ACHN (cell line): Measurements from ENCODE around the gene DCLK3.

ENCODE experiments used
- DNase-seq: peaks from one replicate; pipeline ENCODE4 v3.0.0-alpha.2; 2015
- in situ Hi-C: cut with HindIII; loops from 2 replicates; pipeline ENCODE4 v1.10.0; 2017; ENCODE audit warnings: low sequenced_read_pairs, low pct_ligation_motif_present, low pct_unique_long_range_greater_than_20kb

DCLK3 gene, protein sequence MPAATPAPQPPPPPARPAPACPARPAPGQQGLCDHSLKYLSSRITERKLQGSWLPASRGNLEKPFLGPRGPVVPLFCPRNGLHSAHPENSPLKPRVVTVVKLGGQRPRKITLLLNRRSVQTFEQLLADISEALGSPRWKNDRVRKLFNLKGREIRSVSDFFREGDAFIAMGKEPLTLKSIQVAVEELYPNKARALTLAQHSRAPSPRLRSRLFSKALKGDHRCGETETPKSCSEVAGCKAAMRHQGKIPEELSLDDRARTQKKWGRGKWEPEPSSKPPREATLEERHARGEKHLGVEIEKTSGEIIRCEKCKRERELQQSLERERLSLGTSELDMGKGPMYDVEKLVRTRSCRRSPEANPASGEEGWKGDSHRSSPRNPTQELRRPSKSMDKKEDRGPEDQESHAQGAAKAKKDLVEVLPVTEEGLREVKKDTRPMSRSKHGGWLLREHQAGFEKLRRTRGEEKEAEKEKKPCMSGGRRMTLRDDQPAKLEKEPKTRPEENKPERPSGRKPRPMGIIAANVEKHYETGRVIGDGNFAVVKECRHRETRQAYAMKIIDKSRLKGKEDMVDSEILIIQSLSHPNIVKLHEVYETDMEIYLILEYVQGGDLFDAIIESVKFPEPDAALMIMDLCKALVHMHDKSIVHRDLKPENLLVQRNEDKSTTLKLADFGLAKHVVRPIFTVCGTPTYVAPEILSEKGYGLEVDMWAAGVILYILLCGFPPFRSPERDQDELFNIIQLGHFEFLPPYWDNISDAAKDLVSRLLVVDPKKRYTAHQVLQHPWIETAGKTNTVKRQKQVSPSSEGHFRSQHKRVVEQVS

DNA sequence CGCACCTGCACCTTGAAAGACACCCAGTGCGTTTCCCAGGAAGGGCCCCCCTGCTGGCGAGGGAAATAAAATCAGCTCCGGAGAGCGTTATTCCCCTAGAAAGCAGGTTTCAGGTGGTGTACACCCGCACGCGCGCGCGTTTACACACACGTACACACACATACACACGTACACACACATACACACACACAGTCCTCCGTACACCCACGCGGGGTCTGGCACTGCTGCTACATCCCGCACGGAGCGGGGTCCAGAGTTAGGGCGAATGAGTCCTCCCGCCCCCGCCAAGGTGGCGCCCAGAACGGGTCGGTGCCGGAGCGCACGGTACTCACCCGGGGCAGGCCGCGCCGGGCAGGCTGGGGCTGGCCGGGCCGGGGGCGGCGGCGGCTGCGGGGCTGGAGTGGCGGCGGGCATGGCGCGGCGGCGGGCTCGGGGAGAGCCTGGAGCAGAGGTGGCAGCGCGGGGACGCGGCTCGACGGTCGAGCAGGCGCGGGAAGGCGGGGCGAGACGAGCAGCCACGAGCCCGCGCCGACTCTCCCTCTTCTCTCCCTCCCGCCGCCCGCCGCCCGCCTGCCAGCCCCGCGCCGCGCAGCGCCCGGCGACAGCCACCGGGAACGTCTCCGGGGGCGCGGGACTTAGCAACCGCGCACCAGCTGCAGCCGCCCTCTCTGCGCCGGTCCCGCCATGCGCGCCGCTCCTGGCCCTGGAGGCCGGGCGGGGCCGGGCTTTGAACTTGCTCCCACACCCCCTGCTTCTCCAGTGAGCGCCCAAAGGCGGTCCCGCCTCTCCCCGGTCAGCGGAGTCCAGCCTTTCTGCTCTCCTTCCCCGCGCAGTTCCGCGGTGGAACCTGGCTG is at the start of gene DCLK3:
Gene DCLK3 (minus strand): TSS at position 704 of the 854 bp plus-strand sequence. CDS start 290 bp downstream, at position 414.
- in situ Hi-C loops: no loop called here
- no peak for DNase-seq

GRCh38 chr3:36813305-36813704 is 49.0 kb upstream of the DCLK3 start:
- in situ Hi-C loops: no loop called here
- no peak for DNase-seq

DNA sequence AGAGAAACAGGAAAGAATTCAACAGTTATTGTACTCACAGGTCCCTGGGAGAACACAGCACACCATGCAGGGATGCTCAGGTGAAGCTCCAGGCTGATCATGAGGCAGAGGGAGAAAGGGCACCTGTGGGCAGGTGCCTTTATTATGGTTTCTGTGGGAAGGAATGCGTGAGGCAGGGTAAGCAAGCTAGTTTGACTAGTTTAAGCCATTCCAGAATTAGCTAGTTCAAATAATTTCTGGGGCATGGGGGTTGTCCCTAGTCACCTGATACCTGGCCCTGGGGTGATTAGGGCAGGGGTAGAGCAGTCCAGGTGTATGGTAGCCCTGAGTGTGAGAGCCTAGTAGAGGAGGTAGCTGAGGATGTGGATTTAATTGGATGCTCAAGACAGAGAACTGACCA is 47.9 kb upstream of the DCLK3 start:
- in situ Hi-C loops: no loop called here
- DNase-seq: no peak

DNA sequence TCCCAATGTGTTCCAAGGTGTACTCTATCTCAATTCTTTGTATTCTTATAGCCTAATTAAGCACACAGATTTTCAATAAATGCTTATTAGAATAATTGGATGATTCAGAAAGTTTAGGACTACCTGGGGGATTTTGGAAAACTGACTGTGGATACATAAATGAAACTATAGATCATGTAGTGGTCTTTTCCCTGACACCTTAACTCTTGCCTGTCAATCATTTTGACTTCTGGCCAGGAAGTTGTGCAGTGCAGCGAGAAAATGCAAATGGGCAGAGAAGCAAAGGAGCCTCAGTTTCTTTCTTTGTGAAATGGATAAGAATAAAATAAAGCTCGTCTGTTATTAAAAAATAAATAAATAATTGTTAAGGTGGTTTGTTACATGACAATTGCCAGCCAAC is 47.4 kb upstream of the DCLK3 start:
- in situ Hi-C loops: no loop called here

GRCh38 chr3:36804295-36805055 is 40.1 kb upstream of the DCLK3 start:
- no peak for DNase-seq
- in situ Hi-C loops: no loop called here

More for the DNA sequence above, 47.4 kb upstream of the DCLK3 start:
- no peak for DNase-seq

- in situ Hi-C loops: no loop called here
- no peak for DNase-seq
Measured at GRCh38 chr3:36803091-36803791, 38.9 kb upstream of the DCLK3 start.

DNA sequence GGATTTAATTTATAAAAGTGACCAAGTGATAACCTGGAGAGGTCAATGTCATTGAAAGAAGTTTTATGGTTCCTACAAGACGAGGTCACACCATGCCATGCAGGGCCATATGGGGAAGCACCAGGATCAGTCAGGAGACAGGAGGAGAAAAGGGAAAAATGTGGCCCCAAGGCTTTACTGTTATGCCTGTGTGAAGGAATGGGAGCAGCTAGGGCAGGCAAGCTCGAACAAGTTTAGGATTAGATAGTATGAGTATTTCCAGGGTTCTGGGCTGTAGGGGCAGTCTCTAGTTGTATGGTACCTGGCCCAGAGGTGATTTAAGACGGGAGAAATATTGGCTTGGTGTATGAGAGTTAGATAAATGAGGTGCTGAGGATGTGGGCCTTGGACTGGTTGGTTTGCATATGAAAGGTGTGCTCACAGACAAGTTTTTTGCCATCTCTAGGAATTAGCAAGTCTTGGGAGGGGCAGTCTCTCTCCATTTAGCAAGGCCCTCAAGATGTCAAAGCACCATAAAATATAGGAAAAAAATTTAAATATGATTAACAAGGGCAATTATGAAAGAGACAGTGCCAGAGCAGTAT is 36.3 kb upstream of the DCLK3 start:
- in situ Hi-C loops: no loop called here
- no peak for DNase-seq

GRCh38 chr3:36796881-36797280 is 32.5 kb upstream of the DCLK3 start:
- in situ Hi-C loops: no loop called here
- DNase-seq: no peak

DNA sequence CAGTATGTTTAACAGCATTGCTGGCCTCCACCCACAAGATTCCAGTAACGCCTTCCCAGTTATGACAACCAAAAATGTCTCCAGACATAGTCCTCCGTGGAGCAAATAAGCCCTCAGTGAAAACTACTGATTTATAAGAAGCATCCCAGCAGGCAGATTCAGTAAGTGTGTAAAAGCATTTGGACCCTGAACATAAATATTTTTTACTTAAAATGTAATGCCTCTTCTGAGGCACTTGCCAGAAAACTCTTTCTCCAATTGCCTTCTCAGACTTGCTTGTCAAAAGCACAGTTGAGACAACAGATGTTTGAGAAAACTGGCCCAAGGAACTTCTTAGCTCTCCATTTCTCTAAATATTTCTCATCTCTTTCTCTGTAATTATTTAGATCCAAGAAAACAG is 31.8 kb upstream of the DCLK3 start:
- no peak for DNase-seq
- in situ Hi-C loops: no loop called here

DNA sequence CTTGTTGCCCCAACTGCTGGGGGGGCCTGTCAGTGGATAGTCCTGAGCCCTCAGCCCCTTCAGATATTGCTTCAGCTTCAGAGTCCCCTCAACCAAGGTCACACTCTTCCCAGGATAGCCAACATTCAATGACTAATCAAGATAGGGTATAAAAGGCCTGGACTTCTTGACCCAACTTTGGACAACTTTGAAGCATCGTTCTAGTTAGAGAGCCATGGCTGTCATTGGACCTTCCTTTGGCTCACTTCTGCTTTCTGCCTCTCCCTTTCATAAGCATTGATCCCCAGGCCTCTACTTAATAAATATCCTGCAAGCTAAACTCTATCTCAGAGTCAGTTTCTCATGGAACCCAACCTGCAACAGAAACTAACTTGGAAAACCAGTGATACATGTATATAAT is 31.3 kb upstream of the DCLK3 start:
- in situ Hi-C loops: no loop called here
- no peak for DNase-seq

GRCh38 chr3:36792342-36792741 is 28.0 kb upstream of the DCLK3 start:
- DNase-seq: peak; percentile 40
- in situ Hi-C loops: no loop called here

DNA sequence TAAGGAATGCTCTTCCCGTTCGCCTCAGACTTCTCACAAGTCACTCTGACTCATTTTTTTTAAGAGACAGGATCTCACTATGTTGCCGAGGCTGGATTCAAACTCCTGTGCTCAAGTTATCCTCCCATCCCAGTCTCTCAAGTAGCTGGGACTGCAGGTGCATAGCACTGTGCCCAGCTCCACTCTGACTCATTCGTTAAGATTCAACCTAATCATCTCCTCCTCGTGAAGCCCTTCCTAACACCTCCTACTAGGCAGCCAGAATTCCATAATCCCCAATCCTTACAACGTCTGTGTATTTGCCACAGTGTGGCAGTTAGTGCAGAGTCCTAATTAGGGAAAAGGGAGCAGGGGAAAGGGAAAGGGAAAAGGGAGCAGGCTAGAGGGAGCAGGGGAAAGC is 26.4 kb upstream of the DCLK3 start:
- in situ Hi-C loops: no loop called here
- no peak for DNase-seq

GRCh38 chr3:36786921-36787890 is 22.9 kb upstream of the DCLK3 start:
- in situ Hi-C loops: no loop called here
- DNase-seq: no peak

GRCh38 chr3:36784138-36784635 is 19.8 kb upstream of the DCLK3 start:
- DNase-seq: no peak
- in situ Hi-C loops: no loop called here

DNA sequence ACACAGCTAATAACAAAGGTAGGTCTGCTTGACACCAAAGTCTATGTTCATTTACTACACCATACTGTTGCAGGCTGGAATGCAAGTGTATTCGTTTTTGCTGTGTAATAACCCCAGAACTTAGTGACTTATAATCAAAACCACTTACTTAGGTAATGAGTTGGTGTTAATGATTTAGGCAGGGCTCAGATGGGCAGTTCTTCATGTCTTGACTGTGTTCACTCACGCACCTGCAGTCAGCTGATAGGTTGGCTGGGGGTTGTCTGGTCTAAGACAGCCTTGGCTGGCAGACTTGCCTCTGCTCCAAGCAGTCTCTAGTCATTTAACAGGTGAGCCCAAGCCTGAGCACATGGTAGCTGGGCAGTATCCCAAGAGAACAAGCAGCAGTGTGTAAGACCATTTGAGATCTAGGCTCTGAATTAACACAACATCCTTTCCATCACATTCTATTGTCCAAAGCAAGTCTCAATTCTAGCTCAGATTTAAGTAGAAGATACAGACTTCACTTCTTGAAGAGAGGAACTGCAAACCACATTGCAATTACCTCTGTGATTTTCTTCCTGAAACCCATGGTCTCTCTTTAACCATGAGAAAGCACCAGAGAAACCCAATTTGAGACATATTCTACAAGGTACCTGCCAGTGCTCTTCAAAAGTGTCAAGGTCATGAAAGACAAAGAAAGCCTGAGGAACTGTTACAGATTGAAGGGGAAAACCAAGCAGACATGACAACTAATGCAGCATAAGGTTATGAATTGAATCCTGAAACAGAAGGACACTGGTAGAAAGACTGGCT is 13.3 kb upstream of the DCLK3 start:
- in situ Hi-C loops: no loop called here
- no peak for DNase-seq
